ENCODE data around the gene MTMR4.

The MTMR4 gene

DNA sequence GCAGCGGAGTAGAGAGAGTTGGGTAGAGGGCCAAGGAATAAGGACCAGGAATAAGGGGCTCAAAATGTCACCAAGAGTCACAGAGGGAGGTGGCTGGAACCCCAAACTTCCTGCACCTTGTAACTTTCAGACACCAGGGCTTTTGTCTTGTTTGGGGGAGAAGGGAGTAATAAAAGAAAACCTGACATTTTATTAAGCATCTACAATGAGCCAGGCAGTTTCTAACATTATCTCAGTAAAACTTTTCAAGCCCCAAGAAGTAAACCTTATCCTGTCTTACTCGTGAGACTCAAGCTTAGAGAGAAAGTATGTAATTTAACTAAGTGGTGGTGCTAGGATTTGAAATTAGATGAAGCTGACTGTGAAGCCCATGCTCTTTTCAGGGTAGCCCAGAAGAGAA is 848 bp upstream of the MTMR4 start:
- H3K4me3 ChIP-seq (ENCODE audit: low read depth, low read length): no peak overlapping the region
- TF ChIP-seq, protein P1, sequence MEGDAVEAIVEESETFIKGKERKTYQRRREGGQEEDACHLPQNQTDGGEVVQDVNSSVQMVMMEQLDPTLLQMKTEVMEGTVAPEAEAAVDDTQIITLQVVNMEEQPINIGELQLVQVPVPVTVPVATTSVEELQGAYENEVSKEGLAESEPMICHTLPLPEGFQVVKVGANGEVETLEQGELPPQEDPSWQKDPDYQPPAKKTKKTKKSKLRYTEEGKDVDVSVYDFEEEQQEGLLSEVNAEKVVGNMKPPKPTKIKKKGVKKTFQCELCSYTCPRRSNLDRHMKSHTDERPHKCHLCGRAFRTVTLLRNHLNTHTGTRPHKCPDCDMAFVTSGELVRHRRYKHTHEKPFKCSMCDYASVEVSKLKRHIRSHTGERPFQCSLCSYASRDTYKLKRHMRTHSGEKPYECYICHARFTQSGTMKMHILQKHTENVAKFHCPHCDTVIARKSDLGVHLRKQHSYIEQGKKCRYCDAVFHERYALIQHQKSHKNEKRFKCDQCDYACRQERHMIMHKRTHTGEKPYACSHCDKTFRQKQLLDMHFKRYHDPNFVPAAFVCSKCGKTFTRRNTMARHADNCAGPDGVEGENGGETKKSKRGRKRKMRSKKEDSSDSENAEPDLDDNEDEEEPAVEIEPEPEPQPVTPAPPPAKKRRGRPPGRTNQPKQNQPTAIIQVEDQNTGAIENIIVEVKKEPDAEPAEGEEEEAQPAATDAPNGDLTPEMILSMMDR (IDR thresholded peaks at IDR 0.05; ENCODE audit: low read depth, low read length): no peak

DNA sequence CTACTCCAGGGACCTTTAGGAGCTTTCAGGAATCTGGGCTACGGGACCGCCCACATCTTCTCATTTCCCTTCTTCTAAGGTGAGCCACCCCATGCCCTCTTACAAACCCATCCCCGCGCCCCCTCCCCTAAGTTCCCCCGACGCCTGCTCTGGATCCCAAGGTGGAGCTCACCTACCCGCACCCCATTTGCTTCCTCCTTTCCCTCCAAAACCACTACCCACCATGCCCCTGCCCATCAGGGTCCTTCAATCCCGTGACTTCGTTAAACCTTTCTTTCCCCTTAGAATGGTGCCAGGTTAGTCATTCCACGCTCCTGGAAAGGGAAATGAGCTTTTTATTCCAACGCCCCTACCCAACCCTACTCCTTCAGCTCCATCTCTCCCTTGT is 326 bp upstream of the MTMR4 start:
- TF ChIP-seq, protein P1 (IDR thresholded peaks at IDR 0.05; ENCODE audit: low read depth, low read length): no peak

DNA sequence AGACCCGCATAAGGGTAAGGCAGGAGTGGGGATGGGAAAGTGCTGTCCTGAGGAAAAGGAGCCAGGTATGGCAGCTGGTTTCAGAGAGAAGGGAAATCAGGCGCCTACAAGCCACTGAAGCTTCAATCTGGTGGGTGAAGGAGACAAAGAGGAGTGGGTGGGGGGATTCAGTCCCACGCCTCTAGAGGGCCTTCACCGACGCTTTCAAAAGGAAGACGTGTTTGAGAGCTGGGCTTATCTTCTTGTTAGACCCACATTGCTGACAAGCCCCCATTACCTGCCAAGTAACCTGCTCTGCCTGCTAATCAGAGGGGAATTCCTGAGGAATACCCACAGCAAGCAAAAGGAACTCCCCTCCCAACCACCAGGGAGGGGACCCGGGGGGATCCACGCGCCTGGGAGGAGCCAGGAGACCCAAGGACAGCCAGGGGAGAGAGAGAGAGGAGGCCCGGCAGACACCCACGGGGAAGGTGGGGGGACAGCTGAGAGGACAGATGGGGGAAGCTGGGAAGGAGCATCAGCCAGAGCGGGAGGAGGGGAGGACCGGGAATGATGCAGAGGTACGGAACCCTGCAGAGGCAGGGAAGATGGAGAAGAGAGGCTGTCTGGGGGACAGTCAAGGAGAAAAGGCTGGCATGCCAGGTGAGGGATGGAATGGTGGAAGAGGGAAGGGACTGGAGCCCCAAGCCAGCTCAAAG is 1.0 kb downstream of the MTMR4 start:
- peak overlapping the region; percentile 76 for H3K4me3 ChIP-seq (ENCODE audit: low read depth, low read length)

More for the DNA sequence above, 326 bp upstream of the MTMR4 start:
- peak overlapping the region; percentile 76 for H3K4me3 ChIP-seq (ENCODE audit: low read depth, low read length)

DNA sequence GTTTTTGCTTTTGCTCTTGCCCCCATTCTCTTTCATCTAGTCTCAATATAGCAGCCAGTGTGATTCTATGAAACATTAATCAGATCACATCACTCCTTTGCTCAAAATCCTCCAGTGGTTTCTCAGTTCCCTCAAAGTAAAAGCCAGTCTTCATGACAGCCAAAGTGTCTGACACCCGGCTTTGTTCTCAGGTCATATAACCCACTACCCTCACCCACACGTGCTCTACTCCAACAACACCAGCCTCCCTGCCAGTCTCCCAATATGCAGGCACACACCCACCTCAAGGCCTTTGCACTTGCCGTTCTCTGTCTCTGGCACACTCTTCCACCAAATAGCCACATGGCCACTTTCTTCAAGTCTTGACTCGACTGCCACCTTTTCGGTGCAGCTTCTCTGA is 4.4 kb downstream of the MTMR4 start:
- no peak overlapping the region for H3K4me3 ChIP-seq (ENCODE audit: low read depth, low read length)
- TF ChIP-seq, protein P1 (IDR thresholded peaks at IDR 0.05; ENCODE audit: low read depth, low read length): no peak

More for the DNA sequence above, 1.0 kb downstream of the MTMR4 start:
- TF ChIP-seq, protein P1 (IDR thresholded peaks at IDR 0.05; ENCODE audit: low read depth, low read length): no peak

DNA sequence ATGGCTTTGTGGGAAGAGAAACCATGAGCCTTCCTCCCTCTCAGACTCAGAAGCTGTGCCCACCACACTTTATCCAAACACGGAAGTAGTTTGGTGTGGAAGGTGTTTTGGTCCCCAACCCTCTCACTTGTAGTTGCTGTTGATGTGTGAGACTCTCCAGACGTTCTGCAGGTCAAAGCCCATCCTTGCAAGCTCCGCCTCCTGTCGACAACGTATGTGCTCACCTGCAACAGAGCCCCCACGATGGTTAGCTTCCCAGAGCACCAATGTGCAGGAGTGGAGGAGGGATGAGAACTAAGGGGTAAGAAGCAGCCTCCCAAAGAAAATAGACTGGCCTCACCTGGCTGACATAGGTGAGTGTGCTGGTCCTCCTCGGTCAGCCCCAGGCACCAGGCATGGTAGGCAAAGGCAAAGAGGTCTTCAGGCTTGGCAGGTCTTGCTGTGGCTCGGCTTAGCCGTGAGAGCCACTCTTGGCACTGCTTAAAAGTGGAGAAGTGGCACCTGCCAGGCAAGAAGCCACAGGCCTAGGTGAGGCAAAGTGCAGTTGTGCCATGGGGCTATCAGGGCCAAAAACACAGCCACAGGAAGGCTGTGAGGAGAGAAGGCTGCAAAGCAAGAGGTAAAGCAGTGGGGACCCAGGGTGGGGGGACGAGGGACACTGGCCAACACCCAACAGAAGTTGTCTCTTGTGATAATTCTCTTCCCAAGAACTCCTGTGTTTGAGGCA is 5.9 kb downstream of the MTMR4 start:
- TF ChIP-seq, protein P1 (IDR thresholded peaks at IDR 0.05; ENCODE audit: low read depth, low read length): no peak
- H3K4me3 ChIP-seq (ENCODE audit: low read depth, low read length): no peak overlapping the region

DNA sequence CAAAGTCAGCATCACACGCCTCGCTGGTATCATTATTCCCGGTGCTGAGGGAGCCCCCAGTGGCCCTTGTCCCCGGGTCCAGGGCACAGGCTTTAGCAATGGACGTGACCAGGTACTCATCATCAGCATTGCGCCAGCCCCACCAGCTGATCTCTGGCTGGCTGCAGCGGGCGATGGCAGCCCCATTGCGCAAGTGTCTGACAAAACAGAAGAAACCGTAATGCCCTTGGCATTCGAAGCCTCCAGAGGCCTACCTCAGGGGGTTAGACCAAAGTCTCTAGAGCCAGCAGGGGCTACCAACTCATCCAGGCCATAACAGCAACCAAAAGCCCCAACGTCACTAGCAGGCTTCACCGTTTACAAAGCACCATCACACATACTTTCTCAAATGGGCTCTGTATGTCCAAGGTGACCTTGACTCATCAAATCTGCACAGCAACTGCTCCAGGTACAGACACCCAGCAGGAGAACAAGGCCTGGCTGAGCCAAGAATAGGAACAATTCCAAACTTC is 7.3 kb downstream of the MTMR4 start:
- H3K4me3 ChIP-seq (ENCODE audit: low read depth, low read length): peak overlapping the region; percentile 9; the same call in 1 of the 2 replicates
- TF ChIP-seq, protein P1 (IDR thresholded peaks at IDR 0.05; ENCODE audit: low read depth, low read length): no peak
